SK-N-SH treated with all-trans-retinoic acid at 6 μM for 48 hours (cell line): ENCODE results near the gene RPL18A.

ENCODE experiments used
- ARNTL ChIP-seq: fragments of 450-650 bp; formaldehyde crosslinking; IDR thresholded peaks from 2 replicates; pipeline ENCODE4 v1.5.0; 2020; ENCODE audit warnings: low read depth, mild to moderate bottlenecking, moderate library complexity, borderline replicate concordance
- CREB5 ChIP-seq: fragments of 250-450 bp; sonication (Bioruptor Pico); IDR thresholded peaks from 2 replicates; pipeline ENCODE4 v1.5.1; 2020; ENCODE audit warnings: low read depth, mild to moderate bottlenecking, moderate library complexity
- CSDC2 ChIP-seq: fragments of 250-450 bp; sonication (Bioruptor Pico); IDR thresholded peaks from 2 replicates; pipeline ENCODE4 v1.5.0; 2020; ENCODE audit warnings: mild to moderate bottlenecking, moderate library complexity
- GLIS3 ChIP-seq: fragments of 250-450 bp; sonication (Bioruptor Pico); IDR thresholded peaks from 2 replicates; pipeline ENCODE4 v1.5.0; 2020; ENCODE audit warnings: mild to moderate bottlenecking, moderate library complexity
- ISL1 ChIP-seq: fragments of 250-450 bp; sonication (Bioruptor Pico); IDR thresholded peaks from 2 replicates; pipeline ENCODE4 v2.1.2; 2022; ENCODE audit warnings: mild to moderate bottlenecking, moderate library complexity
- PPARA ChIP-seq: fragments of 250-450 bp; sonication (Bioruptor Pico); IDR thresholded peaks from 2 replicates; pipeline ENCODE4 v1.5.0; 2020; ENCODE audit warnings: mild to moderate bottlenecking, borderline replicate concordance
- RARB ChIP-seq: fragments of 250-450 bp; sonication (Bioruptor Pico); IDR thresholded peaks from 2 replicates; pipeline ENCODE4 v1.8.0; 2021; ENCODE audit warnings: mild to moderate bottlenecking, moderate library complexity
- TCF4 ChIP-seq: fragments of 250-450 bp; sonication (Bioruptor Pico); IDR thresholded peaks from 2 replicates; pipeline ENCODE4 v1.8.0; 2021; ENCODE audit warnings: mild to moderate bottlenecking, moderate library complexity, borderline replicate concordance
- ZFP3 ChIP-seq: fragments of 250-450 bp; sonication (Bioruptor Pico); IDR thresholded peaks from 2 replicates; pipeline ENCODE4 v1.5.0; 2020; ENCODE audit warnings: mild to moderate bottlenecking, moderate library complexity

- no peak for TF ChIP-seq ARNTL (CRISPR knock-in tag)
- TF ChIP-seq ZFP3 = no peak
- TF ChIP-seq CSDC2 (CRISPR knock-in tag) = no peak
- no peak for TF ChIP-seq PPARA (CRISPR knock-in tag)
- TF ChIP-seq CREB5 = no peak
- no peak for TF ChIP-seq ISL1
- TF ChIP-seq RARB (CRISPR knock-in tag) = no peak
- TF ChIP-seq GLIS3 (CRISPR knock-in tag) = no peak
- no peak for TF ChIP-seq TCF4 (CRISPR knock-in tag)
Observed at GRCh38 chr19:17879466-17879865, 19.8 kb downstream of the RPL18A start.
